ENCODE measurements around the gene TNNT1. TPM values are rescaled to one million over a fixed set of nuclear protein-coding genes. Genes with fewer than 3 reads are reported as not detected.

Gene TNNT1
- total RNA-seq, 1 experiment from 2014 or later, result 228 TPM

- H3K4me2 ChIP-seq, result peak overlapping the region; percentile 100
- peaks cover 22% of the 10 kb centered on the region for H3K4me1 ChIP-seq (replicated peaks; ENCODE audit: insufficient read depth)
- H2AFZ ChIP-seq, result no peak overlapping the region
- peaks cover 47% of the 10 kb centered on the region for H4K20me1 ChIP-seq (ENCODE audit: insufficient read depth)
- peaks cover 57% of the 10 kb centered on the region for H3K79me2 ChIP-seq (ENCODE audit: low read depth)
- peaks cover 12% of the 10 kb centered on the region; the same call in 1 of the 2 replicates for H3F3A ChIP-seq (ENCODE audit: insufficient read depth, low read depth)
- no peaks in the 10 kb centered on the region for H3K9me3 ChIP-seq (ENCODE audit: insufficient read depth, low read depth)
- ChIA-PET POLR2A (ENCODE audit: unreplicated experiment) (no interaction called here), CTCF (no interaction called here)
- no peak for TF ChIP-seq EZH2 (IDR thresholded peaks at IDR 0.05; ENCODE audit: low read depth)
- TF ChIP-seq CTCF (conservative IDR thresholded peaks at IDR 0.05), result no peak
- H3K27ac ChIP-seq, result no peak overlapping the region
- intact Hi-C loops (cut with micrococcal nuclease; ENCODE audit: unreplicated experiment), result loop anchor here (2.0 kb wide), 2 partner anchors 47 to 51 kb away; partner anchors contain the start of gene DNAAF3
- H3K27me3 ChIP-seq (ENCODE audit: insufficient read depth, low read depth), result no peaks in the 10 kb centered on the region
- no peaks in the 10 kb centered on the region for H3K9me2 ChIP-seq (ENCODE audit: insufficient read depth)
- no peaks in the 10 kb centered on the region; the same call in 1 of the 2 replicates for H3K36me3 ChIP-seq (ENCODE audit: low read depth)
- DNase-seq, result no peak
- H3K4me3 ChIP-seq, result peak overlapping the region; percentile 99; the same call in 1 of the 2 replicates
- BruUV-seq (replicated peaks), result no TSS peak
Measured at GRCh38 chr19:55115446-55116065, 33.5 kb downstream of the TNNT1 start.

- Histone ChIP-seq H3K4me3 (no peak overlapping the region), H3F3A (ENCODE audit: insufficient read depth, low read depth) (peaks cover 12% of the 10 kb centered on the region; the same call in 1 of the 2 replicates), H3K4me2 (peak overlapping the region; percentile 100; the same call in 1 of the 2 replicates), H3K9me2 (ENCODE audit: insufficient read depth) (no peaks in the 10 kb centered on the region), H3K79me2 (ENCODE audit: low read depth) (peaks cover 57% of the 10 kb centered on the region), H2AFZ (no peak overlapping the region), H4K20me1 (ENCODE audit: insufficient read depth) (peaks cover 51% of the 10 kb centered on the region), H3K4me1 (replicated peaks; ENCODE audit: insufficient read depth) (peaks cover 22% of the 10 kb centered on the region), H3K27me3 (ENCODE audit: insufficient read depth, low read depth) (no peaks in the 10 kb centered on the region), H3K36me3 (ENCODE audit: low read depth) (no peaks in the 10 kb centered on the region; the same call in 1 of the 2 replicates), H3K27ac (no peak overlapping the region), H3K9me3 (ENCODE audit: insufficient read depth, low read depth) (no peaks in the 10 kb centered on the region)
- CTCF ChIA-PET, result no interaction called here
- TF ChIP-seq EZH2 (IDR thresholded peaks at IDR 0.05; ENCODE audit: low read depth), result no peak
- TF ChIP-seq CTCF (conservative IDR thresholded peaks at IDR 0.05), result no peak
- no peak for DNase-seq
- POLR2A ChIA-PET (ENCODE audit: unreplicated experiment), result no interaction called here
- intact Hi-C loops (cut with micrococcal nuclease; ENCODE audit: unreplicated experiment), result no loop called here
- no TSS peak for BruUV-seq (replicated peaks)
Measured at GRCh38 chr19:55114566-55115145, 34.4 kb downstream of the TNNT1 start.

GRCh38 chr19:55113570-55114039, 35.4 kb downstream of the TNNT1 start:
- DNase-seq, result no peak
- no peak overlapping the region for H3K4me2 ChIP-seq
- BruUV-seq (replicated peaks), result no TSS peak

More at GRCh38 chr19:55113570-55114039, 35.4 kb downstream of the TNNT1 start:
- no peak overlapping the region for H3K4me3 ChIP-seq
- no peaks in the 10 kb centered on the region for H3K9me2 ChIP-seq (ENCODE audit: insufficient read depth)
- H3F3A ChIP-seq (ENCODE audit: insufficient read depth, low read depth), result peaks cover 4% of the 10 kb centered on the region; the same call in 1 of the 2 replicates
- ChIA-PET POLR2A (ENCODE audit: unreplicated experiment) (no interaction called here), CTCF (no interaction called here)
- no peaks in the 10 kb centered on the region for H3K27me3 ChIP-seq (ENCODE audit: insufficient read depth, low read depth)
- H3K36me3 ChIP-seq (ENCODE audit: low read depth), result no peaks in the 10 kb centered on the region; the same call in 1 of the 2 replicates
- intact Hi-C loops (cut with micrococcal nuclease; ENCODE audit: unreplicated experiment), result no loop called here
- TF ChIP-seq CTCF (conservative IDR thresholded peaks at IDR 0.05) (no peak), EZH2 (IDR thresholded peaks at IDR 0.05; ENCODE audit: low read depth) (no peak)
- H2AFZ ChIP-seq, result no peak overlapping the region
- peaks cover 54% of the 10 kb centered on the region for H4K20me1 ChIP-seq (ENCODE audit: insufficient read depth)
- no peak overlapping the region for H3K27ac ChIP-seq
- peaks cover 57% of the 10 kb centered on the region for H3K79me2 ChIP-seq (ENCODE audit: low read depth)
- H3K9me3 ChIP-seq (ENCODE audit: insufficient read depth, low read depth), result no peaks in the 10 kb centered on the region
- H3K4me1 ChIP-seq (replicated peaks; ENCODE audit: insufficient read depth), result peaks cover 17% of the 10 kb centered on the region
